CD4-positive, alpha-beta T cell treated with Interleukin-6 for 4 hours (primary cell): ENCODE results near the gene RNF212.
"Not testable (repeated sequence)": the region's sequence is repeated elsewhere in the genome, so short reads cannot be mapped to it uniquely, and the experiment has no call there.

ENCODE experiments used
- DNase-seq: peaks from one replicate; pipeline ENCODE4 v3.0.0-alpha.2; 2020; ENCODE audit warnings: mixed read lengths

The RNF212 gene

DNA sequence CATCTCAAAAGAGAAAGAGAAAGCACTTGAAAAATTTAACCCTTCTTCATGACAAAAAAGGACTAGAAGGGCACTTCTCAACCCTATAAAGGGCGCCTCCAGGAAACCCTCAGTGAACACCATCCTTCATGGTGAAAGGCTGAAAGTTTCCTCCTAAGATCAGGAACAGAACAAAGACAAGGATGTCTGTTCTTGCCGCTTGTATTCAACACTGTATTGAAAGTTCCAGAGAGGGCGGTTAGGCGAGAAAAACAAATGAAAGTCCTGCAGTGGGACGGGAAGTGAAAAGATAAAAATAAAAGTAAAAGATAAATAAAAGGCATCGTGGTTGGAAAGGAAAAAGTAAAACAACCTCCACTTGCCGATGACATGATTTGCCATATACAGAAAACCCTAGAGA, 50.9 kb downstream of the RNF212 start:
- DNase-seq, result no peak

GRCh38 chr4:1061760-1062159, 51.6 kb downstream of the RNF212 start:
- DNase-seq, result no peak

- no peak for DNase-seq
These were observed 52.2 kb downstream of the RNF212 start for GRCh38 chr4:1061056-1061700.

- no peak for DNase-seq
These were observed 52.7 kb downstream of the RNF212 start for GRCh38 chr4:1060621-1061020.

DNA sequence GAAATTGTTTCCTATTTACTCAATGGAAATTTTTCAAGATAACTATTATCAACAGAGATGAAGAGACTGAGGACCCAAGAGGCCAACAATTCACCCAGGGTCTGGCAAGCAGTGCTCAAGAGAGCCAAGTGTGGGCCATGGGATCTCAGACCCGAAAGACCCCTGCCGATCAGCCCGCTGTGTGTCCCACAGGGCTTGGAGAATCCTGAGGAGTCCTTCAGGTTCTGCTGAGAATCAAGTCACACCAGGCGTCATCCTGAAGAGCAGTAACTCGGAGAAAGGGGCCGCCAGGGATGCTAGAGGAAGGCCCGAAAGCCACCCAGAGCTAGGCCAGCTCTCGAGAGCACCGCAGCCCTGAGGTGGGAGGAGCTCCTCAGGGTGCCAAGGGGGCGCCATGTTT, 53.2 kb downstream of the RNF212 start:
- no peak for DNase-seq

- no peak for DNase-seq
These were observed 54.2 kb downstream of the RNF212 start for GRCh38 chr4:1058997-1059665.

DNA sequence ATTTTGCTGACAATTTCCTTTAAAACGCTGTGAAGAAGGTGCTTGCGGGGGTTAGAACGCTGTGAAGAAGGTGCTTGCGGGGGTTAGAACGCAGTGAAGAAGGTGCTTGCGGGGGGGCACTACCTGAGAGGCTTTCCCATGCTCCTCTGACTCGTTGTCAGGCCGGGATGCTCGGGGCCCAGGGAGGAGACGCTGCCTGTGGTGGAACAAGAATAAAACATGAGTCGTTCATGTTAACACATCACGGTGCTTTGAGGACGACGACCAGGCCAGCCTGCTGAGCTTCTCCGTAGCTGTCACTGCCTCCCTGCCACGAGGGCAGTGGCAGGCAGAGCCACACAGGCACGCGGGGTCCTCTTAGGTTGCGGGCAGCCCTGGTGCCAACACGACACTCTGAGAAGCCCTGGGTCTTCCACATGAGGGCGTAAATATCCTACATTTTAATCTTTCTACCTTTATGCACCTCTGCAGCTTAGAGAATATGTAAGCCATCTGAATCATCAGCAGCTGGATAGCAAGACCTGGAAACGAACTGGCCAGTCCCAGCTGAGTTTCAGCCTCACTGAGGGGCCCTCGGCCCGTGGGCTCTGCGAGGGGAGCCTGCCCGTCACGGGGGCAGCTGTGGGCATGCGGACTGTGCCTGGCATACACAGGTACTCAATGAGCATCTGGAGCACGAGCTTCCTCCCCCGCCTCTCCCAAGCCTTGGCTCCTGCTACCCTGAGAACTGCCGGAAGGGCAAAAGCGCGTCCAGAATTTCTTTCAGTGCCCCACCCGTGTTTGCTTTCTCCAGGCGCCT, 55.0 kb downstream of the RNF212 start:
- no peak for DNase-seq

DNA sequence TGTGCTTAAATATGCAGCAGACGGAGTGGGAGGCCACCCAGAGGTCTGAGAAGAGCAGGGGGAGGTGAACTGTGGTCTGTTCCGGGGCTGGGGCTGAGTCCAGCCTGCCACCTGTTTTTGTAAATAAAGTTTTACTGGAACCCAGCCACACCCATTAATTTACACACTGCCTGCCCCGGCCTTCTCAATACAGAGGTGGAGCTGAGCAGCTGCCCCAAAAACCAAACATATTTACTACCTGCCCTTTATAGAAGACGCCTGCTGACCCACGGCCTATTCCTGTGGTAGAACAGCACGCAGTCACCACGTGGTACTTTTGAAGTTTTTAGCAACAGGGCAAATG, 56.0 kb downstream of the RNF212 start:
- no peak for DNase-seq

- DNase-seq, result no peak
These were observed 56.5 kb downstream of the RNF212 start for GRCh38 chr4:1056671-1057402.

DNA sequence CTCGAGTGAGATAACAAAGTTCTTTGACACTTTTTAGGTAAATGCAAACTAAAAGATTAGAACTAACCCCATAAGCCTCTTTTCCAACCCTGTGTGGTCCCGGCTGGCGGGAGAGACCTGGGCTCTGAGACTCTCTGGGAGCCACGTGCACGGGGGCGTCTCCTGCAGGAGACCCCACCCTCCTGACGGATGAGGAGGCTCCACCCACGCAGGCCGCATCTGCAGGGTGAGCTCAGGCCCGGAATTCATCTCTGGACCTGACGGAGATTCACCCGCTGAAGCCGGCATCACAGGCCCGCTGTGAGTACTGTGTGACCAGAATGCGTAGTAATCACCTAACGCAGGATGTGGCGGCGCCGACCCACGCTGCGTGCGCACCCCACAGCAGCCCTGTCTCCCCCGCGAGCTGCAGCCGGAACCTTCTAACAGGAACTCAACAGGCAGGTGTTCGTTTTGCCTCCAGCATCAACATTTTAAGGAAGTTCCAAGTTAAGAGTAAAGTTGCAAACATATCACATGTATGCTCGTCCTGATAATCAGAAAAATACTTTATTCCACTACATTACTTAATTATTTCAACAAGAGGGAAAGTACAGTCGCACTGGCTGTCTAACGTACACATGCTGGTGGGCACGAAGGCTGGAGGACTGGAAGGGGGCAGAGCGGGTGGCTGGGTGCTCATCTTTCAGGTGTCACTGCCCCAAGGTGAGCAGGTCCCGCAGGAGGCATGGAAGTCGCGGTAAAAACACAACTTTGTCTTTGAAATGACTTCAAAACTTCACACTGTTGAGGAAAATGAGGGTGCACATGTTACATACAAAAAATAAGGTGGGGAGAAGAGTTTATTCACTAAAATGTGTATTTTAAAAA, 57.4 kb downstream of the RNF212 start:
- DNase-seq, result peak; percentile 89

DNA sequence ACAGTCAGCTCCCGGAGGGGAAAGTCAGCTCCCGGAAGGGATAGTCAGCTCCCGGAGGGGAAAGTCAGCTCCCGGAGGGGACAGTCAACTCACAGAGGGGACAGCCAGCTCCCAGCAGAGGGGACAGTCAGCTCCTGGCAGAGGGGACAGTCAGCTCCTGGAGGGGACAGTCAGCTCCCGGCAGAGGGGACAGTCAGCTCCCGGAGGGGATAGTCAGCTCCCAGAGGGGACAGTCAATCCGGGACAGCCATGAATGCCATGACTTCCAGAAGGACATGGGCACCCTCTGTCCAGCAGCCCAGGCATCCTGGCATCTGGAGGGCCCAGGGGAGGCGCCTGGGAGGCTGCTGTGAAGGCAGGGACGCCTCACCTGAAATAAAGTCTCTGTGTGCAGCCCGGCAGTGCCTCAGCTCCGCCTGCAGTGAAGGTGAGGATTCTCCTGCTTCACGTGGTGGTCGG, 58.1 kb downstream of the RNF212 start:
- DNase-seq, result not testable (repeated sequence)

- DNase-seq, result not testable (repeated sequence)
These were observed 58.6 kb downstream of the RNF212 start for GRCh38 chr4:1054696-1055242.

GRCh38 chr4:1053891-1054290, 59.5 kb downstream of the RNF212 start:
- DNase-seq, result not testable (repeated sequence)

DNA sequence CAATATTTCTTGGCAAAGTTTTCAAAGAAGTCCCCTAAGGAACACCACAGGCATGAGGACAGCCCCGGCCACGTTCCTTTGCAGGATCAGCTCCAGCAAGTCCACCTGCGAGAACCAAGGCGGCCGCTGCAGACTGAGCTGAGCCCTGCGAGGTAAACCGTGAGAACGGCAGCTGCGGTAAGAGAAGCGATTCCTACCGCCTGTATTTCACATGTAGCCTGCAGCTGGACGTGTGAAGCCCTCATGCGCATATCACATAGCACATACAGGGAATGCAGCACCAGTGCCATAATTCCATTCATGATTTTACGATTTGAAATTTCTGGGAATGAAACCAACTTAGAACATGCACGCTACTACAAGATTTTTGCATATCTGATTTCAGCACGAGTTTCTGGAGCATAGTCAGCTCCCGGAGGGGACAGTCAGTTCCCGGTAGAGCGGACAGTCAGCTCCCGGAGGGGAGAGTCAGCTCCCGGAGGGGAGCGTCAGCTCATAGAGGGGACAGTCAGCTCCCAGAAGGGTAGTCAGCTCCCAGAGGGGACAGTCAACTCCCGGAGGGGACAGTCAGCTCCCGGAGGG, 60.2 kb downstream of the RNF212 start:
- DNase-seq, result no peak

- DNase-seq, result no peak
These were observed 61.1 kb downstream of the RNF212 start for GRCh38 chr4:1052231-1052671.

GRCh38 chr4:1051472-1051871, 61.9 kb downstream of the RNF212 start:
- no peak for DNase-seq

- DNase-seq, result no peak
These were observed 62.7 kb downstream of the RNF212 start for GRCh38 chr4:1050486-1051213.

DNA sequence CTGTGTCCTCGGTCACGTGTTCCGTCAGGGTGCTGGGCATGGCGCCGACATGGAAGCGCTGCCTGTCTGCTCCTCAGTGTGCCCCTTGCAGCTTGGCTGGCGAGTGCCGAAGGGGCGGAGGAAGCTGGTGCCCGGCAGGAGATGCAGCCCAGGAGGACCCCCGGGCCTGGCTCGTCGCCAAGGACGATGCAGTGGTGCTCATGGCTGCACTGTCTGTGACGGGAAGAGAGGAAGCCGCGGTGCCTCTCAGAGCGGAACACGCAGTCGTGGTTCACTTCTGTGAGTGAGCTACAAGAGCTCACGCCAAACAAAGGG, 63.8 kb downstream of the RNF212 start:
- DNase-seq, result no peak

GRCh38 chr4:1048773-1049590, 64.4 kb downstream of the RNF212 start:
- DNase-seq, result no peak
